ENCODE data around the gene RBFOX1.

The RBFOX1 gene

DNA sequence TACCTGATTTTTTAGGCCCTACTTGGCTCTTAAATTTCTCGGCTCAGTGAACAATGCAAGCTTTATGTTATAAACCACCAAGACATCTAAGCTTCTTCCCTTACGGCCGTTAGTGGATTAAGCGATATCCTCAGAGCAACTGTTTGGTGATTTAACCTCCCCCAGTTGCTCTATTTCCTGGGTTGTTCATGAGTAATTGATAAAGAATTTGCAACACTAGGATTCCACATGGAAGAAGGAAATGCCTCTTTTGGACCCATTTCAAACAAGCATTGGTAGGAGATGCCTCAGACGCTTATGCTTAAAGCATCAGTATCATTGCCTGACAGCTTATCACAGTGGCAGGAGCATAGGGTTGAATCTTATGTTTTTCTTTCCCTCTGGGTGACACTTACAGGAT, 65.3 kb downstream of the RBFOX1 start:
- H3K4me3 ChIP-seq (ENCODE audit: low read depth, low read length): no peak overlapping the region
- TF ChIP-seq, protein P1, sequence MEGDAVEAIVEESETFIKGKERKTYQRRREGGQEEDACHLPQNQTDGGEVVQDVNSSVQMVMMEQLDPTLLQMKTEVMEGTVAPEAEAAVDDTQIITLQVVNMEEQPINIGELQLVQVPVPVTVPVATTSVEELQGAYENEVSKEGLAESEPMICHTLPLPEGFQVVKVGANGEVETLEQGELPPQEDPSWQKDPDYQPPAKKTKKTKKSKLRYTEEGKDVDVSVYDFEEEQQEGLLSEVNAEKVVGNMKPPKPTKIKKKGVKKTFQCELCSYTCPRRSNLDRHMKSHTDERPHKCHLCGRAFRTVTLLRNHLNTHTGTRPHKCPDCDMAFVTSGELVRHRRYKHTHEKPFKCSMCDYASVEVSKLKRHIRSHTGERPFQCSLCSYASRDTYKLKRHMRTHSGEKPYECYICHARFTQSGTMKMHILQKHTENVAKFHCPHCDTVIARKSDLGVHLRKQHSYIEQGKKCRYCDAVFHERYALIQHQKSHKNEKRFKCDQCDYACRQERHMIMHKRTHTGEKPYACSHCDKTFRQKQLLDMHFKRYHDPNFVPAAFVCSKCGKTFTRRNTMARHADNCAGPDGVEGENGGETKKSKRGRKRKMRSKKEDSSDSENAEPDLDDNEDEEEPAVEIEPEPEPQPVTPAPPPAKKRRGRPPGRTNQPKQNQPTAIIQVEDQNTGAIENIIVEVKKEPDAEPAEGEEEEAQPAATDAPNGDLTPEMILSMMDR (IDR thresholded peaks at IDR 0.05; ENCODE audit: low read depth, low read length): no peak
- peak; percentile 83 for DNase-seq (ENCODE audit: low read depth, low spot score)
- in situ Hi-C loops (cut with HindIII; ENCODE audit: low sequenced_read_pairs): no loop called here

DNA sequence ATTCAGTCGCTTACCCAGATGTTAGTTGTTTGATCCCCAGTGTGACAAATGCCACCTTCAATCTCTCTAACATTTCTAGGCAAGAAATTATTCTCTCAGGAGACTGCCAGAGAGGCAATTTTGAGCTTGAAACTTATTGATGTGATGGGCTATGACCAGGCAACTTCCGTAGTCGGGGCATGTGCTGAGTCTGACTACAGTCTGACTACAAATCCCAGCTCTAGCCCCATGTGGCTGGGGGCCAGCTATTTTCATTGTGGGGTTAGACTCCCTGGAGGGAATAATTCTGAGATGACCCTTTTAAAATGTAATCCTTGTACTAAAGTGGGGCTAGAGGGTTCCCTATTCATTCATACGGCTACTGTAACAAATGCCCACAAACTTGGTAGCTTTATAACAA, 65.9 kb downstream of the RBFOX1 start:
- TF ChIP-seq, protein P1 (IDR thresholded peaks at IDR 0.05; ENCODE audit: low read depth, low read length): no peak
- no peak overlapping the region for H3K4me3 ChIP-seq (ENCODE audit: low read depth, low read length)
- in situ Hi-C loops (cut with HindIII; ENCODE audit: low sequenced_read_pairs): no loop called here
- no peak for DNase-seq (ENCODE audit: low read depth, low spot score)

DNA sequence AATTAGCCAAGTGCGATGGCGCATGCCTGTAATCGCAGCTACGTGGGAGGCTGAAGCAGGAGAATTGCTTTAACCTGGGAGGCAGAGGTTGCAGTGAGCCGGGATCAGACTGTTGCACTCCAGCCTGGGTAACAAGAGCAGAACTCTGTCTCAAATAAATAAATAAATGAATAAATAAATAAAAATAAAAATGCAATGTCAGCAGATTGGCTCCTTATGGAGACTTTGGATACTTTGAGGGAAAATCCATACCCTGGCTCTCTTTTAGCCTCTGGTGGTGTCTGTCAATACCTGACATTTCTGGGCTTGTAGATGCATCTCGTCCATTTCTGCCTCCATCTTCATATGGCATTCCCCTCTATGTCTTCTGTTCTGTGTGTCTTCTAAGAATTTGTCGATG, 66.7 kb downstream of the RBFOX1 start:
- TF ChIP-seq, protein P1 (IDR thresholded peaks at IDR 0.05; ENCODE audit: low read depth, low read length): no peak
- no peak for DNase-seq (ENCODE audit: low read depth, low spot score)
- in situ Hi-C loops (cut with HindIII; ENCODE audit: low sequenced_read_pairs): no loop called here
- no peak overlapping the region for H3K4me3 ChIP-seq (ENCODE audit: low read depth, low read length)

DNA sequence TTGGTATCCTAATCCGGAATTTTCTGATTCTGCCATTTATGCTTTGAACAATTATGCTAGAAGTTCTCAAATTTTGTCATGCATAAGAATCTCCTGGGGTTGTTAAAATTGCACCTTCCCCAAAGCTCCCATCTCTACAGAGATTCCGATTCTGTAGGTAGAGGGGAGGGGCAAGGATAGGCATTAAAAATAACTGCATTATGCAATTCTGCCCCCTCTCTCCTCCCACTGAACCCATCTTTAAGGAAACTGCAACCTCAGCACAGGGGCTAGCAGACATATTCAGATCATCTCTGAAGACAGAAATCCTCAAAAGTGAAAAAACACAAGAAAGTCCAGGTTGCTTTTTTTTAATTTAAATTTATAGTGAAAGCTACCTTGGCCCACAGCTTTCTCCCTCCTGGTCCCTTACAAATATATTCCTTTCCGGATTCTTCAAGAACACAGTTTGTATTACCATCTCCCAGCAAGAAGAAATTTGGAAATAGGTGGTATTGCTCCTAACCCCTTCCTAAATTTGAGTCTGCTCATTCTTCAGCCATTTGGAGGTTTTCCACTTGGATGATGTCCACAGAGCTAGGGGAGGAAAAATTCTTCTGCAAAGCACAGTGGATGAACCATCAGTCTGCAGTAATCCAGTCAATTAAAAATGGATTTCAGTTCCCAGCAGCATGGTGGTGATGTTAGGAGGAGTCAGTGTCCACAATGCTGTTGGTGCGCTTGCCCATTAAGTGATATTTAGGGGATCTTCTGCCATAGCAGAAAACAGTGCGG, 67.7 kb downstream of the RBFOX1 start:
- TF ChIP-seq, protein P1 (IDR thresholded peaks at IDR 0.05; ENCODE audit: low read depth, low read length): no peak
- DNase-seq (ENCODE audit: low read depth, low spot score): no peak
- no peak overlapping the region for H3K4me3 ChIP-seq (ENCODE audit: low read depth, low read length)
- in situ Hi-C loops (cut with HindIII; ENCODE audit: low sequenced_read_pairs): no loop called here

DNA sequence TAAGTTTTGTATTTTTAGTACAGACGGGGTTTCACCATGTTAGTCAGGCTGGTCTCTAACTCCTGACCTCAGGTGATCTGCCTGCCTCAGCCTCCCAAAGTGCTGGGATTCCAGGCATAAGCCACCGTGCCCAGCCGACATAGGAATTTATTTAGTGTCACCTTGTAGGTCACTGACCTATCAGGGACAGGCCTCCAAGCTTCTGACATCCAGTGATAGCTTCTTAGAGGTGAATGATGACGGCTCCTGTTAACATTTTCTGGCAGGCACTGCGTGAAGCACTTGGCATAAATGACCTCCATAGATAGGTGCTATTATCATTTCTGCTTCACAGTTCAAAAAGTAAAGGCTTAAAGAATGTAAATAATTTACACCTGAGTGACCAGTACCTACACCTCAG, 71.6 kb downstream of the RBFOX1 start:
- in situ Hi-C loops (cut with HindIII; ENCODE audit: low sequenced_read_pairs): no loop called here
- no peak overlapping the region for H3K4me3 ChIP-seq (ENCODE audit: low read depth, low read length)
- TF ChIP-seq, protein P1 (IDR thresholded peaks at IDR 0.05; ENCODE audit: low read depth, low read length): no peak
- no peak for DNase-seq (ENCODE audit: low read depth, low spot score)

GRCh38 chr16:7405166-7405565, 72.5 kb downstream of the RBFOX1 start:
- no peak overlapping the region for H3K4me3 ChIP-seq (ENCODE audit: low read depth, low read length)
- in situ Hi-C loops (cut with HindIII; ENCODE audit: low sequenced_read_pairs): no loop called here
- TF ChIP-seq, protein P1 (IDR thresholded peaks at IDR 0.05; ENCODE audit: low read depth, low read length): peak; percentile 29
- DNase-seq (ENCODE audit: low read depth, low spot score): no peak

Measured in astrocyte of the spinal cord (primary cell).